HepG2 (cell line): ENCODE results near the gene CD7. TPM values are rescaled to one million over a fixed set of nuclear protein-coding genes. Genes with fewer than 3 reads are reported as not detected.
A peak's percentile ranks its signal among the peaks of the same experiment; 100 is the strongest.

Experiments
- BRD4 ChIP-seq: sonication (generic); formaldehyde crosslinking; IDR thresholded peaks from 2 replicates; pipeline ENCODE4 v1.4.0; 2020; ENCODE audit warnings: missing genetic modification reagents
- CTCF ChIP-seq: sonication (generic); formaldehyde crosslinking; IDR thresholded peaks from 2 replicates; pipeline ENCODE4 v1.5.0; 2020; ENCODE audit warnings: mild to moderate bottlenecking, missing genetic modification reagents, moderate library complexity
- IKZF5 ChIP-seq: IDR thresholded peaks from 2 replicates; pipeline ENCODE4 v1.6.1; 2018; ENCODE audit warnings: missing genetic modification reagents, mild to moderate bottlenecking, missing compliant biosample characterization
- ISL2 ChIP-seq: sonication (generic); formaldehyde crosslinking; IDR thresholded peaks from 2 replicates; pipeline ENCODE4 v1.5.0; 2020; ENCODE audit warnings: missing genetic modification reagents
- RFXAP ChIP-seq: sonication (generic); formaldehyde crosslinking; IDR thresholded peaks from 2 replicates; pipeline ENCODE4 v1.4.0; 2020; ENCODE audit warnings: missing genetic modification reagents, borderline replicate concordance
- SP5 ChIP-seq: IDR thresholded peaks from 2 replicates; pipeline ENCODE4 v1.6.1; 2016; ENCODE audit warnings: low read depth, borderline replicate concordance
- SRY ChIP-seq: sonication (generic); formaldehyde crosslinking; IDR thresholded peaks from 2 replicates; pipeline ENCODE4 v1.8.0; 2022; ENCODE audit warnings: mild to moderate bottlenecking, missing genetic modification reagents
- STAT6 ChIP-seq: sonication (generic); formaldehyde crosslinking; IDR thresholded peaks from 2 replicates; pipeline ENCODE4 v1.4.0; 2020; ENCODE audit warnings: missing genetic modification reagents, mild to moderate bottlenecking, borderline replicate concordance
- TAF1 ChIP-seq: sonication (generic); formaldehyde crosslinking; IDR thresholded peaks from 2 replicates; pipeline ENCODE4 v1.4.0; 2020; ENCODE audit warnings: missing genetic modification reagents
- TFDP1 ChIP-seq: IDR thresholded peaks from 2 replicates; pipeline ENCODE4 v1.6.1; 2016; ENCODE audit warnings: missing compliant biosample characterization, missing genetic modification reagents, borderline replicate concordance
- ZBTB8A ChIP-seq: sonication (generic); formaldehyde crosslinking; IDR thresholded peaks from 2 replicates; pipeline ENCODE4 v1.4.0; 2020; ENCODE audit warnings: mild to moderate bottlenecking, low read depth, missing genetic modification reagents, borderline replicate concordance
- ZFP41 ChIP-seq: sonication (generic); formaldehyde crosslinking; IDR thresholded peaks from 2 replicates; pipeline ENCODE4 v1.4.0; 2020; ENCODE audit warnings: mild to moderate bottlenecking, missing genetic modification reagents, borderline replicate concordance
- ZFP91 ChIP-seq: sonication (generic); formaldehyde crosslinking; IDR thresholded peaks from 2 replicates; pipeline ENCODE4 v1.9.0; 2022; ENCODE audit warnings: missing genetic modification reagents, mild to moderate bottlenecking, borderline replicate concordance
- ZNF136 ChIP-seq: sonication (generic); formaldehyde crosslinking; IDR thresholded peaks from 2 replicates; pipeline ENCODE4 v1.8.1; 2022; ENCODE audit warnings: low read depth, mild to moderate bottlenecking, moderate library complexity, missing genetic modification reagents
- ZNF17 ChIP-seq: sonication (generic); formaldehyde crosslinking; IDR thresholded peaks from 2 replicates; pipeline ENCODE4 v1.5.0; 2020; ENCODE audit warnings: mild to moderate bottlenecking, missing genetic modification reagents
- ZNF512 ChIP-seq: sonication (generic); formaldehyde crosslinking; IDR thresholded peaks from 2 replicates; pipeline ENCODE4 v1.4.0; 2020; ENCODE audit warnings: mild to moderate bottlenecking, missing genetic modification reagents
- ZNF792 ChIP-seq: IDR thresholded peaks from 2 replicates; pipeline ENCODE4 v1.6.1; 2016
- polyA plus RNA-seq, 8 experiments: library from polyadenylated mRNA; depleted of rRNA in 3 of 8; stranded (reverse) in 7 of 8; unstranded in 1 of 8; fragments of >200 nt; fragmentation: Illumina TruSeq in 4 of 8; extraction: Trizol in 4 of 8; gene quantifications; 2 replicates each; pipeline versions ENCODE4 v1.2.1 to v1.2.3, GENCODE V29; 2011 to 2016; ENCODE audit warnings: low read depth in 4 of 8, missing spikeins in 1 of 8, mixed read lengths in 1 of 8; ENCODE audit not compliant: insufficient read depth in 1 of 8
- total RNA-seq, 5 experiments: library from RNA; depleted of rRNA; stranded (reverse); fragments of >200 nt; fragmentation: Illumina TruSeq; extraction: Trizol; gene quantifications; 2 replicates each; pipeline ENCODE4 v1.2.3, GENCODE V29; 2016; ENCODE audit warnings: low read depth in 1 of 5

CD7 gene
- total and polyA plus RNA-seq, 2 of the 13 experiments (the other 11 are each of a cell fraction or from before 2014, with no cell fraction given) = 67.6 to 76.4 TPM

GRCh38 chr17:82297714-82298537 lies 19.5 kb downstream of the CD7 start (continued):
- TF ChIP-seq ZFP91 (CRISPR knock-in tag) (peak; percentile 77; the same call in 1 of the 2 replicates), ZNF792 (peak; percentile 24; the same call in 1 of the 2 replicates), BRD4 (CRISPR knock-in tag) (peak; percentile 75; the same call in 1 of the 2 replicates), ZNF136 (CRISPR knock-in tag) (0 out of 2 replicates have a peak, but pooled peaks have one; percentile 15), SRY (0 out of 2 replicates have a peak, but pooled peaks have one; percentile 46), ZFP41 (0 out of 2 replicates have a peak, but pooled peaks have one; percentile 85), ZNF17 (CRISPR knock-in tag) (0 out of 2 replicates have a peak, but pooled peaks have one; percentile 36), TAF1 (CRISPR knock-in tag) (peak; percentile 55; the same call in 1 of the 2 replicates), ISL2 (CRISPR knock-in tag) (0 out of 2 replicates have a peak, but pooled peaks have one; percentile 36), ZBTB8A (CRISPR knock-in tag) (no peak), TFDP1 (CRISPR knock-in tag) (no peak; the same call in 1 of the 2 replicates), STAT6 (CRISPR knock-in tag) (no peak), IKZF5 (peak; percentile 16), ZNF512 (CRISPR knock-in tag) (no peak), SP5 (CRISPR knock-in tag) (peak; percentile 21; the same call in 1 of the 2 replicates), CTCF (CRISPR knock-in tag) (peak; percentile 47), RFXAP (CRISPR knock-in tag) (0 out of 2 replicates have a peak, but pooled peaks have one; percentile 6)
